Testis (tissue), 3 donors: Measurements from ENCODE around the gene SLC2A6. TPM values are rescaled to one million over a fixed set of nuclear protein-coding genes. Genes with fewer than 3 reads are reported as not detected.

Experiments used
- DNase-seq: peaks from one replicate; pipeline ENCODE4 v3.0.0-alpha.2; 2019
- H3K27ac ChIP-seq, 2 donors: fragments of 200-600 bp; sonication (generic); one replicate each; pipeline ENCODE4 v1.5.1; 2019
- H3K27me3 ChIP-seq: fragments of 200-600 bp; sonication (generic); one replicate; pipeline ENCODE4 v1.5.1; 2019
- H3K36me3 ChIP-seq: fragments of 200-600 bp; sonication (generic); one replicate; pipeline ENCODE4 v1.5.1; 2017; ENCODE audit warnings: low read depth; ENCODE audit errors: missing control alignments
- H3K4me1 ChIP-seq: fragments of 200-600 bp; sonication (generic); one replicate; pipeline ENCODE4 v1.5.1; 2019
- H3K4me3 ChIP-seq, 2 donors: fragments of 200-600 bp; sonication (generic); one replicate each; pipeline ENCODE4 v1.5.1; 2017 to 2019
- H3K9me3 ChIP-seq: fragments of 200-600 bp; sonication (generic); one replicate; pipeline ENCODE4 v1.5.1; 2017
- POLR2A ChIP-seq: fragments of 450-650 bp; IDR thresholded peaks from one replicate; pipeline ENCODE4 v1.6.1; 2017; ENCODE audit warnings: antibody characterized with exemption, mild to moderate bottlenecking, moderate library complexity
- WGBS, 2 donors: methylation state at CpG; one replicate each; pipeline ENCODE4 v1.1.5; 2018; 5-methylcytosine and 5-hydroxymethylcytosine counted together
- intact Hi-C: fragments of 100-400 bp; cut with DNase I; formaldehyde crosslinking; loops from one replicate; pipeline ENCODE4 v1.15.1; 2023; ENCODE audit warnings: low total_unique reads
- polyA plus RNA-seq: library from polyadenylated mRNA; stranded (reverse); fragments of 350-450 nt; fragmentation: Illumina TruSeq; extraction: RNeasy Lipid Tissue Mini Kit (QIAGEN cat#74804); gene quantifications from one replicate; pipeline ENCODE4 v1.2.3, GENCODE V29; 2014; ENCODE audit warnings: low read depth, low replicate concordance; ENCODE audit not compliant: insufficient read depth
- total RNA-seq, 2 donors: library from RNA; depleted of rRNA; stranded (reverse); fragments of >200 nt; gene quantifications; one replicate each; pipeline ENCODE4 v1.2.3, GENCODE V29; 2016
- TF ChIP-seq, protein P1 (sequence below), 3 experiments: fragments of 450-650 bp in 2 of 3; fragments of 200-600 bp in 1 of 3; sonication (generic) in 1 of 3; IDR thresholded peaks; one replicate each; pipeline ENCODE4 v1.5.1; 2016 to 2019; ENCODE audit warnings: antibody characterized with exemption in 3 of 3, mild to moderate bottlenecking in 2 of 3, moderate library complexity in 1 of 3

SLC2A6 gene
- total and polyA plus RNA-seq, 3 donors from 2014 or later, result 2.6 to 3.5 (median 2.9) TPM

DNA sequence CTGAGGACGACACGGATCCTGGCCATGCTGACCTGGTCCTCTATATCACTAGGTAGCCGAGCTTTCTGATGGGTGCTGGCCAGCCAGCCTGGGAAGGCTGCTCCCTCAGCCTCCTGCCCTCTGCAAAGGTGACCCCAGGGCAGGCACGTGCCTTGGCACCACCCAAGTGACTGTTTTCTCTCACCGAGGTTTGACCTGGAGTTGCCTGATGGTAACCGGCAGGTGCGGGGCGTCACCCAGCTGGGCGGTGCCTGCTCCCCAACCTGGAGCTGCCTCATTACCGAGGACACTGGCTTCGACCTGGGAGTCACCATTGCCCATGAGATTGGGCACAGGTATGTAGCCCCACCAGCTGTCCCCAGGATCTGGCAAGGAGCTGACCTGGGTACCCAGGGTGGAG, 52.9 kb downstream of the SLC2A6 start:
- WGBS, 2 donors, result 91% methylated on average over 11 of the region's 11 CpGs; no CpG with 5 or more reads in 1 of the 2 donors
- no peak for TF ChIP-seq POLR2A
- TF ChIP-seq, protein P1, sequence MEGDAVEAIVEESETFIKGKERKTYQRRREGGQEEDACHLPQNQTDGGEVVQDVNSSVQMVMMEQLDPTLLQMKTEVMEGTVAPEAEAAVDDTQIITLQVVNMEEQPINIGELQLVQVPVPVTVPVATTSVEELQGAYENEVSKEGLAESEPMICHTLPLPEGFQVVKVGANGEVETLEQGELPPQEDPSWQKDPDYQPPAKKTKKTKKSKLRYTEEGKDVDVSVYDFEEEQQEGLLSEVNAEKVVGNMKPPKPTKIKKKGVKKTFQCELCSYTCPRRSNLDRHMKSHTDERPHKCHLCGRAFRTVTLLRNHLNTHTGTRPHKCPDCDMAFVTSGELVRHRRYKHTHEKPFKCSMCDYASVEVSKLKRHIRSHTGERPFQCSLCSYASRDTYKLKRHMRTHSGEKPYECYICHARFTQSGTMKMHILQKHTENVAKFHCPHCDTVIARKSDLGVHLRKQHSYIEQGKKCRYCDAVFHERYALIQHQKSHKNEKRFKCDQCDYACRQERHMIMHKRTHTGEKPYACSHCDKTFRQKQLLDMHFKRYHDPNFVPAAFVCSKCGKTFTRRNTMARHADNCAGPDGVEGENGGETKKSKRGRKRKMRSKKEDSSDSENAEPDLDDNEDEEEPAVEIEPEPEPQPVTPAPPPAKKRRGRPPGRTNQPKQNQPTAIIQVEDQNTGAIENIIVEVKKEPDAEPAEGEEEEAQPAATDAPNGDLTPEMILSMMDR (IDR thresholded peaks at IDR 0.05), result no peak
- H3K36me3 ChIP-seq, result no peaks in the 10 kb centered on the region
- no peak for DNase-seq
- intact Hi-C loops, result no loop called here
- H3K27ac ChIP-seq, result no peak overlapping the region
- no peak overlapping the region for H3K4me3 ChIP-seq
- H3K27me3 ChIP-seq, result no peaks in the 10 kb centered on the region
- no peaks in the 10 kb centered on the region for H3K4me1 ChIP-seq
- no peaks in the 10 kb centered on the region for H3K9me3 ChIP-seq

DNA sequence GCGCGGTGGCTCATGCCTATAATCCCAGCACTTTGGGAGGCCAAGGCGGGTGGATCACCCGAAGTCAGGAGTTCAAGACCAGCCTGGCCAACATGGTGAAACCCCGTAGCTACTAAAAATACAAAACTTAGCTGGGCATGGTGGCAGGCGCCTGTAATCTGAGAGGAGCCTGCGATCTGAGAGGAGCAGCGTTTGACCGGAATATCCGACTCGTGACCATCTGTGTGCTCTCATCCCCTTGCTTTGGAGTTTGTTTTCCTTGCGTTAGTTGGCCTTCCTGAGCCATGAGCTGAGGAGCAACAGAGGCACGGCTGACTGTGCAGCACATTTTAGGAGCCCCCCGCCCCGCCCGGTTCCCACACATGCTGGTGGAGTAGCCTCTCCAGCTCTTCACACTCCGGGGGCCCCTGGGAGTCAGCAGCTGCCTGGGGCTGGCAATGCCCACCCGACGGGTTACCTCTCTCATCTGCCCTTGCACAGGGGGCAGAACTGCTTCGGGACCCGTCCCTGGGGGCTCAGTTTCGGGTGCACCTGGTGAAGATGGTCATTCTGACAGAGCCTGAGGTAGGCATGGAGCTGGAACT, 53.8 kb downstream of the SLC2A6 start:
- no peak for TF ChIP-seq POLR2A
- TF ChIP-seq, protein P1 (IDR thresholded peaks at IDR 0.05), result no peak
- H3K27me3 ChIP-seq, result no peaks in the 10 kb centered on the region
- no peak overlapping the region for H3K4me3 ChIP-seq
- H3K4me1 ChIP-seq, result no peaks in the 10 kb centered on the region
- H3K9me3 ChIP-seq, result no peaks in the 10 kb centered on the region
- WGBS, 2 donors, result 91 to 97% methylated on average over 13 to 22 of the region's 22 CpGs
- DNase-seq, result no peak
- no peak overlapping the region for H3K27ac ChIP-seq
- intact Hi-C loops, result no loop called here
- H3K36me3 ChIP-seq, result no peaks in the 10 kb centered on the region

DNA sequence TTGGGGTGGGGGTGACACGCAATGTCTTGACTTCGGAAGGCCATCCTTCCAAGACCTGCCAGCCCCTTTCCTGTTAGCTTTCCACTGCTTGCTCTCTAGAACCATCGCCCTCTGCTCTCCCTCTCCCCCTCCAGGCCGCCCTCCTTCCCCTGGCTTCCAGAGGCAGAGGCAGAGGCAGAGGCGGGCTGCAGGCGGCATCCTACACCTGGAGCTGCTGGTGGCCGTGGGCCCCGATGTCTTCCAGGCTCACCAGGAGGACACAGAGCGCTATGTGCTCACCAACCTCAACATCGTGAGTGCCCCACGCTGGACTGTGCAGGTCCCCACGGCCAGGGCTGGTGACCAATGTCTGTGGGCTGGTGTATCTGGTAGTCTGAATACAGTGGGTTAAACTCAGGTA, 54.7 kb downstream of the SLC2A6 start:
- DNase-seq, result no peak
- Histone ChIP-seq H3K27me3 (no peaks in the 10 kb centered on the region), H3K36me3 (no peaks in the 10 kb centered on the region), H3K4me1 (no peaks in the 10 kb centered on the region), H3K27ac (no peak overlapping the region), H3K4me3 (no peak overlapping the region), H3K9me3 (no peaks in the 10 kb centered on the region)
- TF ChIP-seq POLR2A, result no peak
- TF ChIP-seq, protein P1 (IDR thresholded peaks at IDR 0.05), result no peak
- WGBS, 2 donors, result 93 to 95% methylated on average over 12 of the region's 12 CpGs
- intact Hi-C loops, result no loop called here

DNA sequence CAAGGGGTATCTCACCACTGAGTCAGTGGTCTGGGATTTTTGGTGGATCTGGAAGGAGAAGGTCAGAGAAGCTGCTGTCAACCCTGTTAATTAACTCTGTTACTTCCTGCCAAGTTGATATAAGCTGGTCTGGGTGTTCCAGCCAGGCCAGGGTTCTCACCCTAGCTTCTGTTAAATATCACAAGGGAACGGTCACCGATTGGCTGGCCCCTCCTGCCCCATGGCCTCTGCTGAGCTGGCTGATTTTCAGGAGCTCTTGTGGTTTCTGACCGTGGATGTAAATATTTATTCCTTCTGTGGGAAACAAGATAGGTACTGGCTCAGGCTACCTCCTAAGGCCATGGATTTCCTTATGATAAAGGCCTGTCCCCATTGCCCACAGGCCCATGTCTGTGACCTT, 55.7 kb downstream of the SLC2A6 start:
- 61 to 64% methylated on average over 3 of the region's 3 CpGs for WGBS, 2 donors
- Histone ChIP-seq H3K36me3 (no peaks in the 10 kb centered on the region), H3K4me1 (no peaks in the 10 kb centered on the region), H3K9me3 (no peaks in the 10 kb centered on the region), H3K4me3 (no peak overlapping the region), H3K27ac (no peak overlapping the region), H3K27me3 (no peaks in the 10 kb centered on the region)
- intact Hi-C loops, result no loop called here
- TF ChIP-seq POLR2A, result no peak
- TF ChIP-seq, protein P1 (IDR thresholded peaks at IDR 0.05), result no peak
- no peak for DNase-seq
